Measurements from ENCODE around the gene RAB11FIP4. TPM values are rescaled to one million over a fixed set of nuclear protein-coding genes. Genes with fewer than 3 reads are reported as not detected.

Gene RAB11FIP4
- total and polyA plus RNA-seq, 2 of the 8 experiments (the other 6 are each of a cell fraction or from before 2014, with no cell fraction given) = 21.7 to 53.2 TPM

DNA sequence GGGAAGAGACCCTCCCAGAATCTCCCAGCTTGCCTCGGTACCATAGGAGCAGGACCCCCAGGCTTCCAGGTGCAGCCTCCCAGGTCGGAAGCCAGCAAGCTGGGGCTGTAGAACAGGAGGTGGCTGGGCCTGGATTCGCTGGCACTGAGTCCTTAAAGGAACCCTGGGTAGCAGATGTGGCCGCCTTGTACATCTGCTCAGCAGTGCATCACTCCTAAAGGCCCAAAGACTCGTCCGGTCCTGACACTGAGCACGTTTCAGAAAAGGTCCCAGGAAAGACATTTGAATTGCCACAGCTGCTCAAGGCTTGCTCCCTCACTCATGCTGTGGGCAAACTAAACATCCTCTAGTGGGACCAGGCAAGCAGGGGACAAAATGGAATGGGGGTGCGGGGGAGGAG is 172.8 kb downstream of the RAB11FIP4 start:
- H2BK12ac ChIP-seq (ENCODE audit: low read depth, low read length) = no peak overlapping the region
- no peaks in the 10 kb centered on the region; a peak in 1 of 8 replicates for H3K36me3 ChIP-seq (ENCODE audit: control insufficient read depth in 2 of 4, insufficient read depth in 4 of 4, low read length in 3 of 4)
- H4K8ac ChIP-seq (ENCODE audit: extremely low read depth, insufficient read depth, low read length) = no peak overlapping the region; the same call in 1 of the 2 replicates
- no peak overlapping the region for H3K27ac ChIP-seq (ENCODE audit: low read depth, low read length)
- no peak overlapping the region for H4K5ac ChIP-seq (ENCODE audit: insufficient read length, low read depth, low read length)
- peaks cover 0 to 2% of the 10 kb centered on the region in 2 experiments for H4K20me1 ChIP-seq (replicated peaks in 1 of 2; ENCODE audit: control insufficient read depth in 1 of 2, insufficient read depth in 2 of 2, low read length in 2 of 2)
- peaks cover 6 to 26% (median 17%) of the 10 kb centered on the region in 4 experiments; a peak in 6 of 7 replicates for H3K27me3 ChIP-seq (replicated peaks in 1 of 4; ENCODE audit: control insufficient read depth in 3 of 4, extremely low read depth in 1 of 4, insufficient read depth in 3 of 4, low read length in 3 of 4)
- H3K23me2 ChIP-seq (ENCODE audit: low read depth, low read length) = peaks cover 14% of the 10 kb centered on the region; the same call in 1 of the 2 replicates
- ChIA-PET POLR2A (ENCODE audit: partially characterized antibody) (interaction anchor here (1.4 kb wide), 1 partner anchor 278 kb away, joined by 4 read pairs; no protein-coding TSS in a partner anchor), CTCF (ENCODE audit: partially characterized antibody) (interaction anchor here (1.0 kb wide), 1 partner anchor 277 kb away, joined by 3 read pairs; no protein-coding TSS in a partner anchor)
- no peak for FAIRE-seq
- no peak overlapping the region for H2BK20ac ChIP-seq (ENCODE audit: low read length)
- H2BK15ac ChIP-seq (ENCODE audit: low read length) = no peak overlapping the region
- no peak overlapping the region for H3K4ac ChIP-seq (replicated peaks; ENCODE audit: insufficient read length, low read depth, low read length)
- H3K4me1 ChIP-seq (replicated peaks in 1 of 4; ENCODE audit: control insufficient read depth in 3 of 4, insufficient read depth in 4 of 4, low read length in 3 of 4) = peaks cover 12 to 23% (median 17%) of the 10 kb centered on the region in 4 experiments
- H3K23ac ChIP-seq (ENCODE audit: insufficient read length) = no peak overlapping the region
- H3K79me1 ChIP-seq (ENCODE audit: low read depth, low read length) = peaks cover 2% of the 10 kb centered on the region; the same call in 1 of the 2 replicates
- H2BK5ac ChIP-seq (ENCODE audit: low read depth, low read length) = no peak overlapping the region
- WGBS, 2 experiments (ENCODE audit: extremely low coverage in 1 of 2, insufficient coverage in 1 of 2, insufficient read length in 1 of 2, insufficient replicate concordance in 2 of 2, low coverage in 1 of 2, low lambda C conversion rate in 2 of 2, missing lambda C conversion rate in 1 of 2) = 83% methylated on average over 8 of the region's 8 CpGs; no CpG with 5 or more reads in 1 of the 2 experiments
- DNase-seq (ENCODE audit: low read depth in 1 of 2, low spot score in 2 of 2) = no peak
- H3K9ac ChIP-seq (replicated peaks in 1 of 4; ENCODE audit: extremely low read depth in 1 of 4, low read depth in 3 of 4, low read length in 3 of 4) = no peak overlapping the region
- no peak overlapping the region for H2BK120ac ChIP-seq (replicated peaks; ENCODE audit: low read depth, low read length)
- no peaks in the 10 kb centered on the region for H3K9me3 ChIP-seq (ENCODE audit: insufficient read depth in 2 of 2, low read depth in 1 of 2, low read length in 1 of 2)
- no peak overlapping the region for H3K4me3 ChIP-seq (ENCODE audit: extremely low read depth in 1 of 4, insufficient read depth in 2 of 4, low read depth in 3 of 4, low read length in 4 of 4)
- no peak overlapping the region for H3K14ac ChIP-seq (ENCODE audit: insufficient read length)
- H3K18ac ChIP-seq (ENCODE audit: extremely low read depth, low read length) = no peak overlapping the region
- no peak overlapping the region for H2AK5ac ChIP-seq (ENCODE audit: low read depth, low read length)
- H3K56ac ChIP-seq (replicated peaks; ENCODE audit: insufficient read length, low read depth, low read length) = no peak overlapping the region
- H4K91ac ChIP-seq (replicated peaks; ENCODE audit: insufficient read length, low read length) = no peak overlapping the region
- no peak overlapping the region for H3K4me2 ChIP-seq (ENCODE audit: insufficient read depth in 1 of 2, low read depth in 2 of 2, low read length in 2 of 2)
- no peaks in the 10 kb centered on the region for H3K79me2 ChIP-seq (ENCODE audit: control insufficient read depth in 1 of 2, insufficient read depth in 2 of 2, low read length in 2 of 2)
- no peak overlapping the region for H2AFZ ChIP-seq (ENCODE audit: low read length)
- TF ChIP-seq CHD1 (IDR thresholded peaks at IDR 0.05; ENCODE audit: low read depth, low read length) (no peak), SIX5 (IDR thresholded peaks at IDR 0.05; ENCODE audit: low read depth, low read length) (no peak)
